8988T (cell line): ENCODE data around the gene TIAM2.
"Not testable (repeated sequence)": the region's sequence is repeated elsewhere in the genome, so short reads cannot be mapped to it uniquely, and the experiment has no call there.

ENCODE experiments used
- DNase-seq: peaks from one replicate; pipeline ENCODE4 v3.0.0; 2011

Gene TIAM2

DNA sequence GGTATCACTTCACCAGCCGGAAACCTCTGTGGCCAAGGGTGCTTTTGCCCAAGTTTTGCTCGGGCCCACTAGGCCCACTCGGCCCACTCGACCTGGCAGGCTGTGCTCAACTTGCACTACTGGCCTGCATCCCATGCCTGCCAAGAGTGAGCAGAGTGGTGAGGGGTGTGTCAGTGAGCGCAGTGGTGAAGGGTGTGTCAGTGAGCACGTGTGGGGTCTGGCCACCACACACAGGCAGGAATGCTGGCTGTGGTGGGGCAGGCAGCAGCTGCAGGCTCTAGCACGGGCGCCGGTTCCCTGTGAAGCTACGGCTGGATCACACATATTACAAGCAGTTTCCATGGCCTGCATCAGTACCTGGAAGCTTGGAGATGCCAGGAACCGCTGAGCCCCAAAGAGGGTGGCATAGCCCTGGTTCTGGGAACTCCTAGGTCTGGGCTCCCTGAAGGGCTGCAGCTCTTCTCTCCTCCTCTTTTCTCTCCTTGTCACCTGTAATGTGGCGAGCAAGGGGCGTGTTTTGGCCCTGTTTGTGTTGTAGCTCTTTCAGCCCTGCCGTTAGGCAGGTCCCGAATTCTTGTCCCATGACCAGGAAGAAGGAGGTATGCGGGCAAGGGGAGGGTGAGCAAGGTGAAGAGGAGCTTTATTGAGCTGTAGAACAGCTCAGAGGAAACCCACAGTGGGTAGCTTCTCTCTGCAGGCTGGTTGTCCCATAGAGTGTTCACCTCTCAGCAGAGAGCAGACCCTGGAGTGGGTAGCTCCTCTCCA lies 217.7 kb downstream of the TIAM2 start:
- no peak for DNase-seq

DNA sequence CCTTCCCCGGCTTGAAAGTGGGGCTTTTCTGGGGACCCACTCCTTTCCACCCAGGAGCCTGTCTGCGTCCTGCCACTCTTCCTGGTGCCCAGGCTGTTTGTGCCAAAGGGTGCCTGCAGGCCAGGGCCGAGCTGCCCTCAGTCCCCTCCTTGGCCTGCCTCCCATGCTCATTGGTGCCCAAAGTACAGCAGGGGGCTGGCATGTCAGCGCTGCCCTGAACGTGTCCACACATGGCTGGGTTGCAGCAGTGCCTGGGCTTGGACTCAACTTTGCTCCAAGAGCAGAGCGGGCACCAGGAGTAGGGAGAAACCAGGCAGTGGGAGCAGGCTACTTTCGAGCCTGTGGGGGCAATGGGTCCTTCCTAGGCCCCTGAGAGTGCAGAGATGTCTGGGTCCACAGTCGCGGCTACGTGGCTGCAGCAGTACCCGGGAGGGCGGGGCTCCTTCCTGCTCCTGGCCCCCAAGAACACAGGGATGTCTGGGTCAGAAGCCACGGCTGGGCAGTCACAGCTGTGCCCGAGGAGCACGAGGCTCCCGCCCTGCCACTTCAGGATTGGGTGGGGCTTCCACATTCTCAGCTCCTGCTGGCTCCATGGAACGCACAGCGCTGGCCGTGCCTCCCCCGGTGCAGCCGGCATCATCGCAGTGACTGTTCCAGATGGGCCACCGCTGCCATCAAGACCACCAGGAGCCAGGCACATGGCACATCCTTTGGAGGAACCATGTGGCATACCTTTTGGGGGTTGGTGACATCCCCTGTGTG lies 218.7 kb downstream of the TIAM2 start:
- DNase-seq = no peak

DNA sequence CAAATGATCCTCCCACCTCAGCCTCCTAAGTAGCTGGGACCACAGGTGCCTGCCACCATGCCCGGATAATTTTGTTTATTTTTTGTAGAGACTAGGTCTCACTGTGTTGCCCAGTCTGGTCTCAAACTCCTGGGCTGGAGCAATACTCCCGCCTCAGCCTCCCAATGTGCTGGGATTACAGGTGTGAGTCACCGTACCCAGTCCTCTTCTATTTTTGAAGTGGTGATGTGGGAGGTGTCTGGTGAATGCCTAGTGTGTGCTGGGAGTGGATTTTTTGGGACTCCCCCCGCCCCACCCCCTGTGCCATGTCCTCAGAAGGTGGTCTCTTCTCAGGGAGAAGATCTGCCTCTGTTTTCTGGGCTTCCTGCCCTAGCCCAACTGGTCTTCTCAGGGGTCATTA lies 220.8 kb downstream of the TIAM2 start:
- no peak for DNase-seq

DNA sequence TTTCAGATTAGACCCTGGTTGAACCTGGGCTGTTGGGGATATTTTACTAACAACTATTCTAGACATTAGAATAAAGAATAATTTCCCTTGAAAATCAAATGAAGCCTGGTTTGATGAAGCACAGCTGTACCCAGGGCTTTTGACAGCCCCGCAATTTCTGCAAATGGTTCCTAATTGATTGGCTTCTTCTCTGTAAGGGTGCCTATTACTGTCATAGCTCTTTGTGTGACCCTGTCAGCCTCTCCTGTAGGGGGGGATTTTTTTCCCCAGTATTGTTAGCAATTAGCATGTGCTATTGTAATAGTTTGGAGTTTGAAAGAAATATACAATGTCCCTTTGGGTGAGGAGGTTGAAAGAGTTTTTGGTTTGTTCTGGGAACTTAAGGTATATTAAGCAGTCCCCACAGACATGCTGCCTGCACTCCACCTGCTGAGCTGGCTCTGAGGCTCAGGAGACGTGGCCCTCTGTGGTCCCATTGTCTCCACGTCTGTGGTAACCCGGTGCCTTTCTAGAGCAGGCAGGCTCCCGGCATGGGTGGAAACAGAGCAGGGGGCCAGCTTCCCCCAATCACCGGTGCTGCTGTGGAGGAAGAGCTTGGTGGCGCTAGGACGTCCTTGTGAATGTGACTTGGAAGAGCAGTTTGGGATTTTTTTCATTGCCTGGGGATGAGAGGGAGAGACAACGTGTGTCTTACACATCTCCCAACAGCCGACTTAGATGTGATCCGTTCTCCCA lies 221.4 kb downstream of the TIAM2 start:
- no peak for DNase-seq

DNA sequence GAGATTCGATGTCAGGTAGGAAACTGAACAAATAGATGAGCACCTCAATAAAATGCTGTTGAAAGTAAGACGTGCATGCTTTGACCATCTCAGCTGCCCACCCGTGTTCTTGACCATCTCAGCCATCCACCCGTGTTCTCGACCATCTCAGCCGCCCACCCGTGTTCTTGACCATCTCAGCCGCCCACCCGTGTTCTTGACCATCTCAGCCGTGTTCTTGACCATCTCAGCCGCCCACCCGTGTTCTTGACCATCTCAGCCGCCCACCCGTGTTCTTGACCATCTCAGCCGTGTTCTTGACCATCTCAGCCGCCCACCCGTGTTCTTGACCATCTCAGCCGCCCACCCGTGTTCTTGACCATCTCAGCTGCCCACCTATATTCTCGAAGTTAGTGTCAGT lies 223.6 kb downstream of the TIAM2 start:
- DNase-seq = not testable (repeated sequence)

DNA sequence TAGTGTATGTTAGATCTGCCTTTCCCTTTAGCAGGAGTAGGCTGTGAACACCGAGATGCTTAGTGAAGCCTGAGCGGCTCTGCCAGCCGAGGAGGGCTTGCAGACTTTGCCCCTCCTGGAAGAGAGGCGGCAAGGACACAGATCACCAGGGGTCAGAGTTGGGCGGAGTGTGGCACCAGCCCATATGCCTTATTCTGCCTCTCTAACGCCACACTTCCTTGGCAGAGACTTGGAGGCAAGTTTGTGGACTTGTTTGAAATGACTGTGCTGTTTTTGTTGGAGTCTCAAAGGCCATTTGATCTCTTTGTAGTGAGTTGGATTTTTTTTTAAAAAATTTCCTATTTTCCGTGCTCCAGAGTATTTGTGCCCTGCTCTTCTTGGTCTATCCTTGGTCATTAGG lies 224.2 kb downstream of the TIAM2 start:
- DNase-seq = no peak

DNA sequence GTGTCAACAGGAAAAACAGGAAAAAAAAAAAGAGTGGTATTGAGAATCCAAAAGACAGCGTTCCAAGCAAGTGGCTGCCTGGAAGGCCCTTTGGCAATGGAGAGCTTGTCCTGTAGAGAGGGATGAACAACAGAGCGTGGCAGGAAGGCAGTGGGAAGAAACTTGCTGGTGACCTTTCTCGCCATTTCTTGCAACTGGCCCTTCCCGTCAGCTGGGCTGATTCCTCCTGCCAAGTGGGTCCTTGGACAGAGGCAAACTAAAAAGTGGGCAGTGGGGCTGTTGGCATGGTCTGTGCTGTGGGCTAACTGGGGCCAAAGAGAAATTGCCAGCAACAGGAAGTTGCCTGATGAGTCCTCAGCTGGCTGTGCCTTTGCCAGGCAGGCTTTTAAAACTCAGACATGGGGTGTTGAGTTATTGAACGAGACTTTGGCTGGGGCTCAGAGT lies 224.8 kb downstream of the TIAM2 start:
- no peak for DNase-seq

DNA sequence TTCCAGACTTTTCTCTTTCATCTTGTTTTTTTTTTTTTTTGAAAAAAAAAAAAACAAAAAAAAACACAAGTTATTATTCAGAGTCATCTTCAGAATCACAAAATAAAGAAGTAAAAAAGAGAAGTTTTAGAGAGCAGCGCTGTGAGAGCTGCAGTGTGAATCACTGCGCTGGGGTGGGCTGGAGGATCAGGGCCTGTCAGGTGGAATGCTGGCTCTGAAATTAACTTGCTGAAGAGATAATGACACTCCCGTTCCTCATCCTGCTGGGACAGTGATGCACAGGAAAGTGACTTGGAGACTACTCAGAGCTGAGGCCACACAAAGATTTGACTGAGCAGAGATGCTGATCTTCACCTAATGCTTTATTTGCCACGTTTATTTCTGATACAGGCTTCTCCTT lies 226.0 kb downstream of the TIAM2 start:
- no peak for DNase-seq

DNA sequence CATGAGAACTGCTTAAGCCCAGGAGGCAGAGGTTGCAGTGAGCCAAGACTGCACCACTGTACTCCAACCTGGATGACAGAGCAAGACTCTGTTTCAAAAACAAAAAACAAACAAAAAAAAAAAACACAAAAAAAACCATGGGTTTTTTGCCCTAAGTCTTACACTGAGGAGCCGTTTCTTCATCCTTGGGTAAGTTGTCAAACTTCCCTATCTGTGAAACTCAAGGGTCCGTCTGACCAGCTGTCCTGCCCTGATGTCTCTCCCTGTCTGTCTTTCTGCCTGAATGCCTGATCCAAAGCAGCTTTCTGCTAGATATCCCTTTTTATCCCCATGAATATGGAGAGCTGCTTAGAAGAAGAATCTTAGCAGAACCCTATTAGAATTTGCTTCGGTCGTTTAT lies 227.4 kb downstream of the TIAM2 start:
- no peak for DNase-seq

DNA sequence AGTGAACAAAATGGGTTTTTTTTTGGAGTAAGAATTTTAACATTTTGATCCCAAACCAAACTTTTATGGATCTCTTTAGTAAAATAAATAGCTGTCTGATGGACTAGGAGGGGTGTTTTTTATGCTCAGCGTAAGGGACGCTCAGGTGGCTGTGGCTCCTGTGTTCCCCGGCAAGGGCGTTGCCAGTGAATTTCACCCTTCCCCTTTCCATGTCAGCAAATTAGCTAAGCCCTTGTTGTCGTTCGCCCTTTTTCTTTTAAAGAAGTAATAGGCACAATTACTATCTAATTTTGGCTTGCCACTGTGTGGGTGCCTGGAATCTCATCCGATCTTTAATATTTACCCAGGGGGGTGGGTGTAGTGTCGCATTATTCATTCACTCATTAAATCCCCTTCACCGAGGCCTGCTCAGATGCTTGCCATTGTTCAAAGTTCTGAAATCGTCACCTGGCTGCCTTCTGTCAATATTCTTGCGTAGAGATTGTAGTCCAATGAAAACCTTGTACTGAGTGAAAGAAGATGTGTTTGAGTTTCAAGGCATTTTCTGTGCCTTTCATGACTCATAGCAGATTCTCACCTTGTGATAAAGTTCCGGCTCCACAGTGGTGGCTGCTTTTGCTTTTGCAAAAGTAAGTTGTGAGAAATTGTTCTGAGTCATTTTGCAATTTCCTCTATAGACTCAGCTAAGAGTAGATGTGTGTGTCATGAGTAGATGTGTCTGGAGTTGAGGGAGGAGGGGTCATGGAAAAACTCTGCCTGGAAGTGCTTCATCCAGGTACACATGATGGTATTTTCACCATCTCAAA lies 228.7 kb downstream of the TIAM2 start:
- peak; percentile 42 for DNase-seq

DNA sequence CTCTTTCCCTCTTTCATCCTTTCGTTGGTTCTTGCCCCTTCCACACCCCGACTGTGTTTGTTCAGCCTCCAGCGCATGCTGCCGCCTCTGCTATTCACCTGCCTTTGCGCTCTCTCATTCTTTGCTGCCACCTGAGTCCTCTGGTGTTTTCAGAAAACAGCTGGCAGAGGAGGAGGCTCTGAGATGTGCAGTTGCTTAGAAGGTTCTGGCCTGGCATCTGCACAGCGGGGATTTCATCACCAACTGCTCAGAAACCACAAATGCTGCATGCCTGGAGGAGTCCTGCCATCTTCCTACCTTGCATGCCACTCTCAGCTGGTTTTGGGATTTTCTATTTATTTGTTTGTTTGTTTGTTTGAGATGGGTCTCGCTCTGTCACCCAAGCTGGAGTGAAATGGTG lies 229.5 kb downstream of the TIAM2 start:
- DNase-seq = no peak

DNA sequence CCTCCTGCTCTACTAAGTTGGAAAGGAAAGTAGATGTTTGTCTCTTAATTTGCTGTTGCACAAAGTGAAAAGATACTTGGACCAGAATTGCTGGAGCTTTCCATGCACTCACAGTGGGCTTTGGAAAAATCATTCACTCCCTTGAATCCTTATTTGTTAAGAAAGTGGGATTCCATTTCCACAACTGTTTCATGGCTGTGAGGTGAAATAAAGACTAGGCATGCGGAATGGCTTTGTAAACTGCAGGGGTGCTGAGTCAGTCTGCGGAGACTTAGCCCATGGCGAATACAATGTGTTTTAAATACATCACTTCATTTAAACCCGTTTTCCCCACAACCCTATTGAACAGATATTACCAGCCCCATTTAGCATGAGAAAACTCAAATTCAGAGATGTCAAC lies 231.9 kb downstream of the TIAM2 start:
- no peak for DNase-seq

DNA sequence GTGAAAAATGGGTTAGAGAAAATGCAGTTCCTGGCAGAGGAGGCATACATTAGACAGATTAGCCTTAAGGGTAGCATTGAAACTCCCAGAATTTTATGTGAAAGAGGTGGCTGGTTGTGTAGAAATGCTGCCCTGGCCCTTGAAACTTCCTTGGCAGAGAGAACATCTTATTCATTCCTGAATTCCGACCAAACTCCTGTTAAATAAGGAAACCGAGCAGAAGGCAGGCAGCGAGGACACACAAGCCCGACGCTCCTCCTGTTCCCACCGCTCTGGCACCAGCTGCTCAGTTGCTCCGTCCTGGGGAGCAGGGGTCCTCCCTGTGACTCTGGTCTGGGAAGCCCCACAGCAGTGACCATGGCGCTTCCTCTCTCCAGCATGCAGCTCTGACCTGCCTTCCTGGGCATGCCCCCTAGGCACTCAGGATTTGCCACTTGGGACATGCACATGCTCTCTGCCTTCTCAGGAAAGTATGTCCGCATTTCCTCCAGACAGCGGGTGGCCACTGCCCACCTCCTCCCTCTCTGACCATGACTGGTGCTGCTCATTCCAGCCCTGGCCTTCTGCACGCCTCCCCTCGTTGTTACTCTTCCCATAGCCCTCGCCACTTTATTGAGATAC lies 233.5 kb downstream of the TIAM2 start:
- DNase-seq = no peak

DNA sequence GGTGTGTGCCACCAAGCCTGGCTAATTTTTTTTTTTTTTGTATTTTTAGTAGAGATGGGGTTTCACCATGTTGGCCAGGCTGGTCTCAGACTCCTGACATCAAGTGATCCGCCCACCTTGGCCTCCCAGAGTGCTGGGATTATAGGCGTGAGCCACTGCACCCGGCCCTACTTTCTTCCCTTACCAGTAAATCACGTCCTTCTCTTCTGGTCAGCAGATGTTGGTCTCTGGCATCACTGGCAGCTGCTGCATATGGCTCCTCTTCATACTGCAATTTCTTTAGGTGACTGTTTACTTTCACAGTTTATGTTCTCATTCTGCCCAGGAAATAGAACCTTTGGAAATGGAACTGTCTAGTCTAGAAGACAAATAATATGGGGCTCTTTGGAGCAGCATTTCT lies 235.9 kb downstream of the TIAM2 start:
- DNase-seq = not testable (repeated sequence)

DNA sequence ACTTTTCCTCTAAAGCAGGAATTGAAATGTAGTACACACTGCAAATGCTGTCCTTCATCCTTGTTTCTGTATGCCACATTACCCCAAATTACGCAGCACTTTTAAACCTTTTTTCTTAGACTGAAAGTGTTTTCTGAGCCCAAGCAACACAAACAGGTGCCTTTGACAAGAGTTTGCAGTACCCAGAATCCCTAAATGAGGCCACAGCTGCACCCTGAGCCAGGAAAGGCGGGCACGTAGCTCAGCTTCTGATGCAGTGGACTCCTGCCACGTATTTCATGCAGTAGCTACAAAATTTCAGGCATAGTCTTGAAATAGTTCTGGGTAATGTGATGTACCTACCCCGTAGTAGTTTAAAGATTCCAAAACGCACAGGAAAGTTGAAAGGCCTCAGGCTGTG lies 237.7 kb downstream of the TIAM2 start:
- no peak for DNase-seq

DNA sequence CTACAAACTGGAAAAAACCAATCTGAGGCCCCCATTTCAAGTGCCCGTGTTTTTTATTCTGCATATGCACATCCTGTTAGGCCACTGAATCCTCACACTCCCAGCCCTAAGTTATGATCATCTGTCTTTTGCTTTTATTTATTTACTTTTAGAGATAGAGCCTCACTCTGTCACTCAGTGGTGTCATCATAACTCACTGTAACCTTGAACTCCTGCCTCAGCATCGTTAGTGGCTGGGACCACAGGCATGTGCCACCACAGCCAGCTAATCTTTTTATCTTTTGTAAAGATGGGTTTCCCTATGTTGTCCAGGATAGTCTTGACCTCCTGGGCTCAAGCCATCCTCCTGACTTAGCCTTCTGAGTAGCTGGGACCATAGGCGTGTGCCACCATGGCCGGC lies 239.1 kb downstream of the TIAM2 start:
- no peak for DNase-seq

DNA sequence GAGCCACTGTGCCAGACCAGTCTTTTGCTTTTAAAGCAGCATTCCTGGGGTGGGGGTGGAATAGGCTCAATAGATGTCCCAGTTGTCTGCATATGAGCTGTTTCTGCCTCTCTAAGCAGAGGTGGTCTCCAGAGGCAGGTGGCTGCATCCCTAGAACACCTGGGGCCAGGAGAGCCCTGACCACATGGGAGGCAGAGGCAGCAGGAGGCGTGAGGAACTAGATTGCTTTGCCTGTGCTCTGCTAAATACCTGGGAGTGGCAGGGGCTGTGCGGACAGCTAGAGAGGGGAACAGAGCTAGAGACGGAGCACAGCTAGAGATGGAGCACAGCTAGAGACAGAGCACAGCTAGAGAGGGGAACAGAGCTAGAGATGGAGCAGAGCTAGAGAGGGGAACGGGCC lies 239.6 kb downstream of the TIAM2 start:
- DNase-seq = no peak

DNA sequence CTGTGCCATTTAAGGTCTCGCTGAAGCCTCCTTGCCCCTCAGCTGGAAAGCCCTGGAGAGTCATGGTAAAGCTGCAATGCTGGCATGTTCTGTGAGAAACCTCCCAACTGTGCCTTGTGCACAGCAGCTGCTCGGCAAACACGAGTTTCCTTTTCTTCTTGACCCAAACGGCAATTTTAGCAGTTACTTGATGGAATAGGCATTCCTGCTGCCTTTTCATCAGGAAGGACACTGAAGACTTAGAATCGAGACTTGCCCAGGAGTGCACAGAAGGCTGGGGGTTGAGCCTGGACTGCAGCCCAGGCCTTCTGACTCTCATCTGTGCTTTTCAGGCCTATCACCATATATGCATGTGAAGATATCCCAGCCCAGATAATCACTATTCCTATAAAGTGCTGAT lies 240.0 kb downstream of the TIAM2 start:
- DNase-seq = no peak

DNA sequence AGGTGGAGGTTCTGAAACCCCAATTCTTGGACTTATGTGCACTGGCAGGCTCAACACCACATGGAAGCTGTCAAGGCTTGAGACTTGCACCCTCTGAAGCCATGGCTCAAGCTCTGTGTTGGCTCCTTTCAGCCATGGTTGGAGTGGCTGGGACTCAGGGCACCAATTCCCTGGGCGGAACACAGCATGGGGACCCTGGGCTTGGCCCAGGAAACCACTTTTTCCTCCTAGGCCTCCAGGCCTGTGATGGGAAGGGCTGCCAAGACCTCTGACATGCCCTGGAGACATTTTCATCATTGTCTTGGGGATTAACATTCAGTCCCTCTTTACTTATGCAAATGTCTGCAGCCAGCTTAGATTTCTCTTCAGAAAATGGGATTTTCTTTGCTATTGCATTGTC lies 242.5 kb downstream of the TIAM2 start:
- no peak for DNase-seq

DNA sequence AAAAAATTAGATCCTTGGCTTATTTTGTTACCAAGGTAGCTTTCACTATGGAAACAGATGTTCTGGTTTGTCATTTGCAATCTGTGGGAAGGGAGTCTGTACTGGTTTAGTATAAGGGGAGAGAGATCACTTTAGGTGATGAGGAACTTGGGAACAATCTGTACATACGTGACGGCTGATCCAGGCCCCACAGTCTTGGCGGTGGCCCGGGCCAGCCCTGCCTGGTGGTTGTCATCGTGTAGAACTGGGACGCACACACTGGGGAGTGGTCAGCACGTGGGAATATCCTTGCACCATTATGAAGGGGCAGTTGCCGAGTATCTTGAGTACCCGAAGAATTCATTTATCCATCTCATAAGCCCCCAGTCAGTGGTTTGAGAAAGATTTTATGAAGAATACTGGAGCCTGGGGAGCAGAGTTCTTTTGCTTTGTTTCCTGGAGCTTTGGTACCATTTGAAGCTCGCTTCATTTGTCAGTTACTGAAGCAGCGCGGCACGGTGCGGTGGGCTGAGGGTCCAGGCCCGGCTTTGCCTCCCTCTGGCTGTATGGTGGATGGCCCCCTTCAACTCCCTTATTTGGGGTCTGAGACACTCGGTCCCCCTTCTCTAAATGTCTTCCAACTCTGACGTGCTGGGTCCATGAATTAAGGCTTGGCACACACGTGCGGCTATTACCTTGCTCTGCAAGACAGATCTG lies 245.9 kb downstream of the TIAM2 start:
- DNase-seq = no peak

DNA sequence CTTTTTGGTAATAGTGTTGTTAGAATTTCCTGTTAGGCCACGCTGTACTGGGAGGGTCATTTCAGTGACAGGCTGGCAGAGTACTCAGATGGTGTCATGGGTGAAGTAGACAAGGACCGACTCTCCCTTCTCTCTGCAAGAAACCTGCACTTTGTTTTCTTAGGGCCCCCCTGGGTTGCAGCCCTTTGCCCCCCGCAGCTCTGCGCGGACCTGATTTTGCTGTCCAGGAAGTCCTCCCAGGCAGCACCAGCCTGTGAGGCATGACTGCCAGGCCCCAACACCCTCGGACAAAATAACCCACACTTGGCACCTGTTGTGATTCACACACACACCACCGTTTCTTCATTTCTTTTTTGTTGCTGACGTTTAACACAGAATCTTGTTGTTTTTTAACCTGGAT lies 246.9 kb downstream of the TIAM2 start:
- DNase-seq = no peak

DNA sequence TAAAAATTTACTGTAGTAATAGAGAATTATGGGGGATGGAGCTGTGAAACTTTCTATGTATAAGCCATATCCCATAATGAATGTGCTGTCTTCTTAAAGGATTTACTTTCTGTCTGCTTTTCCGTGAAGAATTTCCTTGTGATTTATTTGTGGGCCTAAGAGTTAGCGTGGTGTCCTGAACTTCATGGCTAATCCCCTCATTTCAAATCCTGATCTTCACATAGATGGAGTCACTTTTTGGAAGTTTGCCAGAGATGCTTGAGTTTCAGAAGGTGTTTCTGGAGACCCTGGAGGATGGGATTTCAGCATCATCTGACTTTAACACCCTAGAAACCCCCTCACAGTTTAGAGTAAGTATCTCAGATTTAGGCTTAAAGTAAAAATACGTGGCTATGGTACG lies 249.3 kb downstream of the TIAM2 start:
- no peak for DNase-seq
